ENCODE measurements around the gene VGF. TPM values are rescaled to one million over a fixed set of nuclear protein-coding genes. Genes with fewer than 3 reads are reported as not detected.
"Not testable (repeated sequence)": the region's sequence is repeated elsewhere in the genome, so short reads cannot be mapped to it uniquely, and the experiment has no call there.

Gene VGF
- total RNA-seq, 2 experiments from 2014 or later = 1.5 TPM; not detected in 1

- Histone ChIP-seq H3K27ac (ENCODE audit: low read depth, low read length, poor library complexity, severe bottlenecking) (no peak within 1 kb of the TSS), H3K79me2 (ENCODE audit: insufficient read depth, low read depth, low read length) (no peaks in the 10 kb centered on the region), H4K20me1 (ENCODE audit: insufficient read depth, low read length) (no peaks in the 10 kb centered on the region), H3K9me2 (ENCODE audit: insufficient read depth, low read length) (no peaks in the 10 kb centered on the region), H3K9me3 (ENCODE audit: low read length) (no peaks in the 10 kb centered on the region), H3K36me3 (ENCODE audit: insufficient read depth, low read length) (no peaks in the 10 kb centered on the region), H3K4me2 (ENCODE audit: low read length) (no peak within 1 kb of the TSS), H3K4me1 (ENCODE audit: insufficient read depth, low read length, poor library complexity, severe bottlenecking) (peaks cover 5% of the 10 kb centered on the region), H2AFZ (ENCODE audit: low read length) (no peak within 1 kb of the TSS), H3K4me3 (ENCODE audit: low read depth, low read length, poor library complexity, severe bottlenecking) (no peak within 1 kb of the TSS)
- intact Hi-C loops (cut with micrococcal nuclease; ENCODE audit: unreplicated experiment) = no loop called here
- POLR2A ChIA-PET = interaction anchor here (0.6 to 0.7 kb wide), 2 partner anchors 19 to 1090 kb away, joined by 3 read pairs; no protein-coding TSS in a partner anchor
- no TSS peak for BruUV-seq (replicated peaks)
- DNase-seq (ENCODE audit: low spot score) = no peak
- no peak for TF ChIP-seq CTCF (conservative IDR thresholded peaks at IDR 0.05; ENCODE audit: low read length)
- no peak for TF ChIP-seq EZH2phosphoT487 (IDR thresholded peaks at IDR 0.05; ENCODE audit: borderline replicate concordance, low read depth, low read length)
- CTCF ChIA-PET (ENCODE audit: unreplicated experiment) = no interaction called here
Measured at GRCh38 chr7:101200862-101201599, 35.7 kb upstream of the VGF start, which contains the start of gene MOGAT3. Gene MOGAT3, minus strand, starts transcription at chr7:101201036. Its CDS starts 182 bp downstream, at chr7:101200854.

DNA sequence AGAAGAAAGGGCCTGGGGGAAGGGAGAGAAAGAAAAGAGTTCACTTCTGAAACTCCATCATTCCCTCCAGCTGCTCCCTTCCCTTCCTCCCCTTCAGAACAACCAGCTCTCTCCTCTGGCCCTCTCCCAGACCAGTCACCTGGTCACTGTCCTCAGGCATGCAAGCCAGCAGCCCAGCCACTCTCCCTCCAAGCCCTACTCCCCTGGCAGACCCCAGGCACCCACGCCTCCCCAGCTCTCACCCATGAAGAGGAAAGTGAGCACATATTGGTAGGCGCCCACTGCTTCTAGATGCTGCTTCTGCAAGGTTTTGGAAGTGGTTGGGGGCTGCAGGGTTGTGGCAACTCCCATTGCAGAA is 35.1 kb upstream of the VGF start:
- no peak overlapping the region for H3K27ac ChIP-seq (ENCODE audit: low read depth, low read length, poor library complexity, severe bottlenecking)
- H3K4me2 ChIP-seq (ENCODE audit: low read length) = no peak overlapping the region
- intact Hi-C loops (cut with micrococcal nuclease; ENCODE audit: unreplicated experiment) = no loop called here
- H3K79me2 ChIP-seq (ENCODE audit: insufficient read depth, low read depth, low read length) = no peaks in the 10 kb centered on the region
- no TSS peak for BruUV-seq (replicated peaks)
- POLR2A ChIA-PET = interaction anchor here (0.7 kb wide), 1 partner anchor 20 kb away, joined by 3 read pairs; no protein-coding TSS in a partner anchor
- no peaks in the 10 kb centered on the region for H3K9me2 ChIP-seq (ENCODE audit: insufficient read depth, low read length)
- no peaks in the 10 kb centered on the region for H3K9me3 ChIP-seq (ENCODE audit: low read length)
- DNase-seq (ENCODE audit: low spot score) = no peak
- H4K20me1 ChIP-seq (ENCODE audit: insufficient read depth, low read length) = no peaks in the 10 kb centered on the region
- peaks cover 5% of the 10 kb centered on the region for H3K4me1 ChIP-seq (ENCODE audit: insufficient read depth, low read length, poor library complexity, severe bottlenecking)
- H2AFZ ChIP-seq (ENCODE audit: low read length) = no peak overlapping the region
- CTCF ChIA-PET (ENCODE audit: unreplicated experiment) = no interaction called here
- H3K36me3 ChIP-seq (ENCODE audit: insufficient read depth, low read length) = no peaks in the 10 kb centered on the region
- no peak for TF ChIP-seq CTCF (conservative IDR thresholded peaks at IDR 0.05; ENCODE audit: low read length)
- TF ChIP-seq EZH2phosphoT487 (IDR thresholded peaks at IDR 0.05; ENCODE audit: borderline replicate concordance, low read depth, low read length) = no peak
- H3K4me3 ChIP-seq (ENCODE audit: low read depth, low read length, poor library complexity, severe bottlenecking) = no peak overlapping the region

GRCh38 chr7:101199522-101199921 is 34.2 kb upstream of the VGF start:
- H4K20me1 ChIP-seq (ENCODE audit: insufficient read depth, low read length); H3K4me2 ChIP-seq (ENCODE audit: low read length); CTCF ChIA-PET (ENCODE audit: unreplicated experiment); BruUV-seq (replicated peaks); H3K27ac ChIP-seq (ENCODE audit: low read depth, low read length, poor library complexity, severe bottlenecking); H3K79me2 ChIP-seq (ENCODE audit: insufficient read depth, low read depth, low read length); H3K4me3 ChIP-seq (ENCODE audit: low read depth, low read length, poor library complexity, severe bottlenecking); H3K9me3 ChIP-seq (ENCODE audit: low read length); H3K4me1 ChIP-seq (ENCODE audit: insufficient read depth, low read length, poor library complexity, severe bottlenecking); H3K9me2 ChIP-seq (ENCODE audit: insufficient read depth, low read length); H3K36me3 ChIP-seq (ENCODE audit: insufficient read depth, low read length); intact Hi-C loops (cut with micrococcal nuclease; ENCODE audit: unreplicated experiment); H2AFZ ChIP-seq (ENCODE audit: low read length); DNase-seq (ENCODE audit: low spot score): not testable (repeated sequence)
- POLR2A ChIA-PET = interaction anchor here (0.7 kb wide), 1 partner anchor 63 kb away, joined by 3 read pairs; no protein-coding TSS in a partner anchor

All from OCI-LY7 (cell line).